ENCODE data around the gene GPR161. TPM values are rescaled to one million over a fixed set of nuclear protein-coding genes. Genes with fewer than 3 reads are reported as not detected.
"Not testable (repeated sequence)": the region's sequence is repeated elsewhere in the genome, so short reads cannot be mapped to it uniquely, and the experiment has no call there.

The GPR161 gene
- total and polyA plus RNA-seq, 2 donors: 13.6 to 20.5 TPM

DNA sequence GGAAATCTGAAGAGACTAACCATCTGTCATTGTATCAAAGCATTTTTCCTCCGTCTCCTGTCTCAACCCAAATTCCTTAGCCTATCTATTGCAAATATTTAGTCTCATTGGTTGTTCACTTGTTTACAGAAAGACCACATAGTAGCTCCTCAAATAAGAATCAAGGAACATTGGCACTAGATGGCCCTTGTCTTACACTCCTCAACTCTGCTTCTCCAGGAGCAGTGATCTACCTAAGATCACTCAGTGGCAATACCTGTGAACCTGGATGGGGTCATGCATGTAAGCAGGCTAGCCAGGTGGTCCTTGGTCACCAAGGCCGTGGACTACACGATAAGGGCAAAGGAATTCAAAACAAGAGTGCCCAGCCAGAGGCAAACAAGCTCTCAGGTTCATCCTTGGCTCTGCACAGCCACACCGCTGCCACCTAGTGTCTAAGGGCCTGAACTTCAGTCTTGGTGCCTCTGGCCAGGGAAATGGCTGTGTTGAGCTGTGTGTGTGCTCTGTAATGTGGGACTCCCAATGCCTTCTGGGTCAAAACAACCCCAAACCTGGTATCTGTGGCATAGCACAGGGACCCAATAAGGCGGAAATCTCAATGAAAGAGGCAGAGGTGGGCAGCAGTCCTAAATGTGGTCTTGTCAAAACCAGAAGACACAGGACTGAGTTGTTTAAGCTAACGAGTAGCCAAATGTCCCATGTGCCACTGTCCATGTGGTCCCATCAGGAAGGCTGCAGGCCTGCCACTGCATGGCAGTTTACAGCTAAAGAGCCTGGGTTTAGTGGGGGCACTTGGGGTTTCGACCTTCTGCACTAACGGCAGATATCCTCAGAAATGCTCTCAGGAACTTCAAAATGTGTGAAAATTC lies 54.5 kb downstream of the GPR161 start:
- WGBS: 53% methylated on average over 8 of the region's 8 CpGs
- H3K27ac ChIP-seq (ENCODE audit: low read depth): no peak overlapping the region
- H3K36me3 ChIP-seq (ENCODE audit: insufficient read depth): no peaks in the 10 kb centered on the region
- H3K4me1 ChIP-seq (ENCODE audit: insufficient read depth): no peaks in the 10 kb centered on the region
- H3K4me3 ChIP-seq (ENCODE audit: low read depth, low read length): no peak overlapping the region
- no peak for DNase-seq (ENCODE audit: extremely low spot score)

DNA sequence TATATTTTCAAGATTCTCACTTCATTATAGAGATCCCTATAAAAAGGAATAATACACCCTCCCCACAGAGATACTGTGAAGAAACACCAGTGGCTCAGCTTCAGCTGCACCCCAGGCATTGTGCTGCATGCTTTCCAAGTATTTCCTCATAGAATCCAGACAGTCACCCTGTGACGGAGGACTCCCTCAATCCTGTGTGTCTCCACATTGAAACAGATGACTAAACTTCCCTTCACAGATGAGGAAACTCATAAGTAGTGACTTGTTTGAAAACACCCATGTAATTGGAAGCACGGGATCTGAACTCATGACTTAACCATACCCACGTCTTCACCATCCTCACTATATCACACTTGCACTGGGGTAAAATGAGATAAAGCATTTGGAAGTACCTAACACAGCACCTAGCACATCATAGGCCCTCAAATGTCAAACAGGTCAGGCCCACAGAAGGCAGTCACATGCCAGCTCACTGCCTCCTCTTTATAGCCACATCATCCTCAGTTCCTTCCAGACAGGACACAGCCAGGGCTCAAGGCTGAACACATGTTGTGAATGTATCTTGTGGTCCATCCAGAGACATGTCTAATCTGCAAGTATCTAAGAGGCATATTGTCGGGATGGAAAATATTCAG lies 55.2 kb downstream of the GPR161 start:
- DNase-seq (ENCODE audit: extremely low spot score): no peak
- H3K4me1 ChIP-seq (ENCODE audit: insufficient read depth): no peaks in the 10 kb centered on the region
- no peak overlapping the region for H3K27ac ChIP-seq (ENCODE audit: low read depth)
- no peaks in the 10 kb centered on the region for H3K36me3 ChIP-seq (ENCODE audit: insufficient read depth)
- WGBS: 67% methylated on average over 4 of the region's 4 CpGs
- no peak overlapping the region for H3K4me3 ChIP-seq (ENCODE audit: low read depth, low read length)

DNA sequence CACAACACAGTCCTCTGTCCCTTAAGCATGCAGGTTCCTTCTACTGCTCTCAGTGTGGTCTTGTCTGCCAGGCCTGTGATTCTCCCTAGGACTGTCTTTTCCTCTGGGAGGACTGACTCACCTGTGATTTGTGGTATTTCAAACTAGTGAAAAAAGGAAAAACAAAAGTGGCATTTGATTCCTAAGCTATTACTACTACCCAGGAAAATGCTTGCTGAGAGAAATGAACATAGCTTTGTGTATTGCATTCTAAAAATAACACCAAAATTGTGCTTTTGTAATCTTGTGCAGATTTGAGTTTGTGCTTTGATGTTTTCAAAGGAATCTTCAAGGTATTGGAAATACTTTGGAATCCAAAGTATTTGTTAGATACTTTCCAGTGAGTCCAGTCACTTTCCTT lies 57.0 kb downstream of the GPR161 start:
- H3K36me3 ChIP-seq (ENCODE audit: insufficient read depth): no peaks in the 10 kb centered on the region
- H3K27ac ChIP-seq (ENCODE audit: low read depth): no peak overlapping the region
- no peaks in the 10 kb centered on the region for H3K4me1 ChIP-seq (ENCODE audit: insufficient read depth)
- DNase-seq (ENCODE audit: extremely low spot score): no peak
- H3K4me3 ChIP-seq (ENCODE audit: low read depth, low read length): no peak overlapping the region

DNA sequence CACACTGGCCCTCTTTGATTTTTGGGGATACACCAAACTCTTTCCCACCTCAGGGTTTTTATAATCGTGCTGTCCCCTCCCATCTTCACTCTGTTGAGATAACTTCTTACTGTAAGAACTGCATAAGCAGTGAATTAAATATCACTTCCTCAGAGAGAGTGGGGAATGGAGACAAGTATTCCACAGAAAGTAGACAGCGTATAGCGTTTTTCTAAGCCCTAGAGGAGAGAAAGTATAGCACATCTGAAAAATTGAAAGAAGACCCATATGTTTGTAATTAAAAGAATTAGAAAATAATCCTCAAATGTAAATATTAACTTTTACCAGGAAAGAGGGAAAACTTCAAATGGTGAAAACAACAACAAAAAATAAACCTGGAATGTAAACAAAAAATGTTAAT lies 67.3 kb downstream of the GPR161 start:
- no peak for DNase-seq (ENCODE audit: extremely low spot score)
- H3K27ac ChIP-seq (ENCODE audit: low read depth): no peak overlapping the region
- no peaks in the 10 kb centered on the region for H3K4me1 ChIP-seq (ENCODE audit: insufficient read depth)
- no peak overlapping the region for H3K4me3 ChIP-seq (ENCODE audit: low read depth, low read length)
- H3K36me3 ChIP-seq (ENCODE audit: insufficient read depth): peaks cover 10% of the 10 kb centered on the region
- 64% methylated on average over 3 of the region's 3 CpGs for WGBS

DNA sequence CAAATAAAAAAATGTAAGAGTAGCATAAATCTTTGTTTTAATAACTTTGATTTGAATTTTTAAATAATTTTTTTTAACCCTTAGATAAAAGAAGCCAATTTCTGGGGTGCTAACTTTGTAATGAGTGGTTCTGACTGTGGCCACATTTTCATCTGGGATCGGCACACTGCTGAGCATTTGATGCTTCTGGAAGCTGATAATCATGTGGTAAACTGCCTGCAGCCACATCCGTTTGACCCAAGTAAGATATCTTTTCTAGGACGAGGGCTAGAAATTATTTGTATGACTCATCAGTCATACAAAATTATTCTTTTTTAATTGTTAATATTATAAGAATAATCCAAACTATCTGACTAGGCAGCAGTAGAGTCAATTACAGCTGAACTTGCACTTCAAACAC lies 71.2 kb downstream of the GPR161 start:
- WGBS: 78% methylated on average over 3 of the region's 3 CpGs
- Histone ChIP-seq H3K36me3 (ENCODE audit: insufficient read depth) (peaks cover 2% of the 10 kb centered on the region), H3K27ac (ENCODE audit: low read depth) (no peak overlapping the region), H3K4me3 (ENCODE audit: low read depth, low read length) (no peak overlapping the region), H3K4me1 (ENCODE audit: insufficient read depth) (no peaks in the 10 kb centered on the region)
- DNase-seq (ENCODE audit: extremely low spot score): no peak

DNA sequence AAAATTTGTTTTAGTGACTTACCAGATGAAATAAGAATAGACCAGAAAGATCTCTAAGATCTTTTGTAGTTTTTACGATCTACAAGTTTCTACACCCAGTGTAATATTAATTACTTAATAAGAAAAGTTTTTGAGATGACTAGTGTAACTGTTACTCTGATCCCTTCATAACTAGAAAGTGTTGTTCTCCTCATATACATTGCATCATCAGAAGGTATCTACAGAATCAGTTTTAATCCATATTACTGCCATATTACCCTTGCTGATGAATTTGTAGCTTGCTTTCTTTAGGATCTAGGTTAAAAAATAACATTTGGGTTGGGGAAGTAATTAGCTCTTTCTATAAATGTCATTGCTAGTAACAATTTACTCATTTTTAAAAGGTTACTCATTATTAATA lies 72.5 kb downstream of the GPR161 start:
- WGBS: 96% methylated on average over 1 of the region's 1 CpG
- H3K4me3 ChIP-seq (ENCODE audit: low read depth, low read length): no peak overlapping the region
- no peaks in the 10 kb centered on the region for H3K4me1 ChIP-seq (ENCODE audit: insufficient read depth)
- no peak overlapping the region for H3K27ac ChIP-seq (ENCODE audit: low read depth)
- no peak for DNase-seq (ENCODE audit: extremely low spot score)
- H3K36me3 ChIP-seq (ENCODE audit: insufficient read depth): peaks cover 2% of the 10 kb centered on the region

DNA sequence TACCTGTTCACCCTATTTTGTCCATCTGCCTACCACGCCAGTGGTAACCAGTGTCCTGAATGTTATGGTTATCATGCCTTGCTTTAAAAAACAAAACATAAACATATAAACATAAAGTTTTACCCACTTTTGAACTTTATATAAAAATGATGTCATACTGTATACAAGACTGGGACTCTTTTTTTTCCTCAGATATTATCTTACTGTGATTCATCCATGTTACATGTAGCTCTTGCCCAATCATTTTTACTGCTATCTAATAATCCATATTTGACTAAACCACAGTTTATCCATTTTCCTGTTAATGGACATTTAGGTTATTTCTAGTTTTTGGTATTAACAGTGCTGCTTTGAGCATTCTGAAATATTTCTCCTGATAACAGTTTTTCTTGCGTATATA lies 78.8 kb downstream of the GPR161 start:
- Histone ChIP-seq H3K27ac (ENCODE audit: low read depth) (no peak overlapping the region), H3K4me1 (ENCODE audit: insufficient read depth) (no peaks in the 10 kb centered on the region), H3K36me3 (ENCODE audit: insufficient read depth) (no peaks in the 10 kb centered on the region), H3K4me3 (ENCODE audit: low read depth, low read length) (no peak overlapping the region)
- no peak for DNase-seq (ENCODE audit: extremely low spot score)
- 95% methylated on average over 2 of the region's 2 CpGs for WGBS

DNA sequence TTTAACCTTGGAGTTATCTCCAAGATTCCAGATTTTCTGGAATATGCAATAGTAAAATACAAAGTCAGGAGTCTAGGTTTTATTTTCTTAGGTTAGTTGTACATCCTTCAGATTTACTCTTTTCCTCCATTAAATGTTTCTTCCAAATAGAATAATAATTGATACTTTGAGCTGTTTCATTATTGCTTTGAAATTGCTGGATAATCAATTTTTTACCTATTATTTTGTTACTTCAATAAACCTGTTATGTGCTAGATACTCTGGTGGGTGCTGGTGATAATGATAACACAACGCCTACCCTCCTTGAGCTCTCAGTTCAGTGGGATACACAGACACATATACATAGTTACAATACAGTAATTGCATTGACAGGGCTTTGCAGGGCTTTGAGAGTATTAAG lies 79.4 kb downstream of the GPR161 start:
- peaks cover 2% of the 10 kb centered on the region for H3K36me3 ChIP-seq (ENCODE audit: insufficient read depth)
- WGBS: 88% methylated on average over 1 of the region's 1 CpG
- DNase-seq (ENCODE audit: extremely low spot score): no peak
- no peak overlapping the region for H3K27ac ChIP-seq (ENCODE audit: low read depth)
- H3K4me3 ChIP-seq (ENCODE audit: low read depth, low read length): no peak overlapping the region
- H3K4me1 ChIP-seq (ENCODE audit: insufficient read depth): no peaks in the 10 kb centered on the region

DNA sequence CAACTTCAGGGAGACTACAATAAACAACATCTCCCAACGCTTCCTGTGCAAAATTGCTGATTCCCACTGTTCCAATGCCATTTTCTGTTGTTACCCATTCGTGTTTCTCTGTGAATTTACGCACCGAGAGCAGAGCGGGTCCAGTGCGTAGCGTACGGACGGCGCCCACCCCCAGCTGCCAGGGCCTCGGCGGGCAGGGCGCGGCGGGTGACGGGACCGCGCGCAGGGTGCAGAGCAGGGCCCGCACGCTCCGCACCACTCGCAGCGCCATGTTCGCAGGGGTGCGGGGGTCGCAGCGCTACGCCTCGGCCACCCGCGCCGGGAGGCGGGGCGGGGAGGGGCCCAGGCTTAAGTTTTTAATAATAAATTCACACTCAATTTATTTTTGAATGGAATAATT lies 80.6 kb downstream of the GPR161 start:
- WGBS: 62% methylated on average over 26 of the region's 35 CpGs
- H3K27ac ChIP-seq (ENCODE audit: low read depth); H3K4me3 ChIP-seq (ENCODE audit: low read depth, low read length); H3K36me3 ChIP-seq (ENCODE audit: insufficient read depth); DNase-seq (ENCODE audit: extremely low spot score); H3K4me1 ChIP-seq (ENCODE audit: insufficient read depth): not testable (repeated sequence)

DNA sequence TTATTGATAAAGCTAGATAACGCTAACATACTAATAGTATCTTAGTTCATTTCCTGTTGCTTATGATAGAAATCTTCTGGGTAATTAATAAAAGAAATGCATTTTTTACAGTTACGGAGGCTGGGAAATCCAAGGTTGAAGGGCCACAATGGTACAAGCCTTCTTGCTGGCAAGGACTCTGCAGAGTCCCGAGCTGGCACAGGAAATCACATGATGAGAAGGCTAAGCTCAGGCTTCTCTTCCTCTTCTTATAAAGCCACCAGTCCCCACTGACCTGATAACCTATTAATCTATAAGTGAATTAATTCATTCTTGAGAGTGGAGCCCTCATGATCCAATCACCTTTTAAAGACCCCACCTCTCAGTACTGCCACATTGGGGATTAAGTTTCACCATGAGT lies 82.6 kb downstream of the GPR161 start:
- DNase-seq (ENCODE audit: extremely low spot score): no peak
- no peak overlapping the region for H3K27ac ChIP-seq (ENCODE audit: low read depth)
- H3K4me1 ChIP-seq (ENCODE audit: insufficient read depth): no peaks in the 10 kb centered on the region
- WGBS: 78% methylated on average over 3 of the region's 3 CpGs
- no peak overlapping the region for H3K4me3 ChIP-seq (ENCODE audit: low read depth, low read length)
- H3K36me3 ChIP-seq (ENCODE audit: insufficient read depth): peaks cover 2% of the 10 kb centered on the region

DNA sequence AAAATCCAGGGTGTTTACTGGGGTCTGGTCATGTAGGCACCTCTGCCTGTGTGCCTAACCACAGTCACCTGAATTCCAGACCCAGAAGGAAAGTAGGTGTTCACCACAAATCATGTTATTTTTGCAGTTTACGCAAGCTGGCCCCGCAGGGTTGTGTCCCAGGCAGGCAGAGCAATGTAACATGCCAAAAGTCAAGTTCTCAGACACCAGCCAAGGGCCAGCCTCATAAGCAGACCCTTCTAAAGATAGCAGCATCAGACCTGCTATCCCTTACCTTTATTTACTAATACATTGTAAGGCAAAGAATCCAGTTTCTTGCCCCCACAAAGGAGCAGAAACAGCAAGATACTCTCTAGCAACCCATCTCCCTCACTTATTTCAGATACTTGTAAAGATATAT lies 83.0 kb downstream of the GPR161 start:
- Histone ChIP-seq H3K4me3 (ENCODE audit: low read depth, low read length) (no peak overlapping the region), H3K36me3 (ENCODE audit: insufficient read depth) (peaks cover 2% of the 10 kb centered on the region), H3K4me1 (ENCODE audit: insufficient read depth) (no peaks in the 10 kb centered on the region), H3K27ac (ENCODE audit: low read depth) (no peak overlapping the region)
- no peak for DNase-seq (ENCODE audit: extremely low spot score)
- 93% methylated on average over 2 of the region's 2 CpGs for WGBS

DNA sequence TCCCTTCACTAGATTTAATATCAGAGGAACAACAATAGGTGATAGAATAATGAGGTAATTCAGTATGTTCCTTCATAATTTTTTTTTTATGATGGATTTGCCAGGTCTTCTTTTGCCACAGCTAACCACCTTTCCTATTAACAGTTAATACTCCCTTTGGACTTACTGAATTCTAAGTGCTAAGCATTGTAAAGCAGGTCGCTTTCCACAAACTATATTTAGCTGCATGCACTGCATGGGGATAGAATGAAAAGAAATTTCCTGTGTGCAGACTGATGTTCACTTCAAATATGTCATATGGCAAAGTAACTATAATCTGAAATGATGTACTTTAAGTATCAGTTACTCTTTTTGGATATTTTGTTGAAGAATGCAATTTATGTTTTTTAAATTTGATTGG lies 85.8 kb downstream of the GPR161 start:
- no peak overlapping the region for H3K27ac ChIP-seq (ENCODE audit: low read depth)
- no peak for DNase-seq (ENCODE audit: extremely low spot score)
- no peaks in the 10 kb centered on the region for H3K4me1 ChIP-seq (ENCODE audit: insufficient read depth)

DNA sequence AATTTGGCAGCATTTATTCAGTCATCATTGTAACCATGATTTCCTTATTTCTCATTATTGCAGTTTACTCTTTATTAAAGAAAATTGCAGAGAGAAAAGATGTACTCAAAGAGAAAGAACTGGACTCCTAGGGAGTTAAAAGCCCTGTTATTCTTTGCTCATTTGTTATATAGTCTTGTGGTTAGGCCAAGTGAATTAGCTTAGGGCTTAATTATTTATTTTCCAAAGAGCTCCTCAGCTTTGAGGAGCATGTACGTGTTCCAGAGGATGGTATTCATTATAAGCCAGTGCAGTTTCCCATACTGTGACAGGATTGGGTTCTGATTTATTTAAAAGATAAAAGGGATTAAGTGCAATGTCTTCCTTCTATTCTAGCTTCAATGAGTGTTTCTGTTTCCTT lies 86.4 kb downstream of the GPR161 start:
- WGBS: 46% methylated on average over 1 of the region's 1 CpG
- DNase-seq (ENCODE audit: extremely low spot score): no peak
- Histone ChIP-seq H3K4me3 (ENCODE audit: low read depth, low read length) (no peak overlapping the region), H3K4me1 (ENCODE audit: insufficient read depth) (no peaks in the 10 kb centered on the region), H3K27ac (ENCODE audit: low read depth) (no peak overlapping the region), H3K36me3 (ENCODE audit: insufficient read depth) (peaks cover 2% of the 10 kb centered on the region)

More for the DNA sequence above, 85.8 kb downstream of the GPR161 start:
- Histone ChIP-seq H3K36me3 (ENCODE audit: insufficient read depth) (peaks cover 2% of the 10 kb centered on the region), H3K4me3 (ENCODE audit: low read depth, low read length) (no peak overlapping the region)
- 56% methylated on average over 1 of the region's 1 CpG for WGBS

DNA sequence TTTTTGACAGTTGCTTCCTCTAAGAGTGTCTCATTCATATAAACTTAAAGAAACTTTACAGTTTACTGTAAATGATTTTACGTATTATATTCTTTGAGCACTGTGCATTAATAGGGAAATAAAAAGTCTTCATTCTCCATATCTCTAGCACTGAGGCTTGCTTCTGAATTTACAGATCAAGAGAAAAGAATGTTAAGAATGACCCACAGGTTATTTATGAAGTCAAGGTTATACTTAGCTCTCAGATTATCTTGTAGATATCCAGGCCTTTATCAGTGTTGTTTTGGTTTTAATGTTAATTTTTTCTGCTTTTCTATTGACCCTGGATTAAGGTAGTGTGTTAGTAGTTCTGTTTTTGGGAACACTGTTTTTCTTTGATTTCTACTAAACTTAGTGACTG lies 91.4 kb downstream of the GPR161 start:
- H3K4me3 ChIP-seq (ENCODE audit: low read depth, low read length): no peak overlapping the region
- WGBS: 87% methylated on average over 1 of the region's 1 CpG
- no peak for DNase-seq (ENCODE audit: extremely low spot score)
- no peaks in the 10 kb centered on the region for H3K36me3 ChIP-seq (ENCODE audit: insufficient read depth)
- no peak overlapping the region for H3K27ac ChIP-seq (ENCODE audit: low read depth)
- H3K4me1 ChIP-seq (ENCODE audit: insufficient read depth): no peaks in the 10 kb centered on the region
